GM19397 (cell line): ENCODE results near the gene INSYN1.

Experiments
- ATAC-seq: cut with Tn5 transposase; IDR thresholded peaks from one replicate; pipeline ENCODE4 v1.9.1; 2021; ENCODE audit warnings: mild to moderate bottlenecking, moderate library complexity; ENCODE audit not compliant: unreplicated experiment

The INSYN1 gene

DNA sequence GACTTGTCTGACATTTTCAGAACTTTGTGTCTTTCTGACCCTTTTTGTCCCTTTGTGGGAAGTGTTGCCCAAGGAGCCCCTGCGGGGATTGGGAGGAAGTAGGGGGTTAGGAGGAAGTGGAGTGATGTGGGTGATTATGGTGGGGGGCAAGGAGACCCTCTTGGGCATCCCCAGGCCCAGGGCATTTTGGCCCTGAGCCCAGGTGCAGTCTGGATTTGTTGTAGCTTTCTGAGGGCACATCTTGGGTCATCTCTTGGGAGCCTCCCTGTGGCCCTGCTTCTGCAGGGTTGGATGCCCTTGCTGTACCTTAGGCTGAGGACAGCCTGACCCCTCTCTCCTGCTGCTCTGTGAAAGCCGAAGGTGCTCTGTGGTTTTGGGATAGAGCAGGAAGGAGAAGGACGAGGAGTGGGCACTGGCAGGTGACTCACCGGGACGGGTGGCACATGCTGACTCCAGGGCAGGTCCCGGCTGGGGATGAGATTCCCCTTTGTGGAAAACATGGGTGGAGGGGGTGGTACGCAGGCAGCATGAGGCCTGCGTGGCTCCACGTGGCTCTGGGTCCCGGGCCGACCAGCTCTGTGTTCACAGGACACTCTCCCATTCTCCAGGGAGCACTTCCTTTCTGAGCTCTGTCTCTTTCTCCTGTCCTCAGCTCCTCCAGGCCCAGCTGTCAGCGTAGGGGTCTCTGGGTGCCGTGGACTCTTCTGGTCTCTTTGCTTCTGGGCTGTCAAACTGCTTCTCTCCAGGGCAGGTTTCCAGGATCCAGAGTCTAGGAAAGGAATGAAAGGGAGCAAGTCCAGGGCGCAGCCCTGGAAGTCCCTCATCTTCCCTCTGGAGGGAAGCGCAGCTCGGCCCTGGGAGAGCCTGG is 57.1 kb downstream of the INSYN1 start:
- no peak for ATAC-seq

GRCh38 chr15:73694419-73694818 is 58.7 kb downstream of the INSYN1 start:
- ATAC-seq, result no peak

GRCh38 chr15:73691396-73691795 is 61.8 kb downstream of the INSYN1 start:
- no peak for ATAC-seq

GRCh38 chr15:73688455-73688854 is 64.7 kb downstream of the INSYN1 start:
- ATAC-seq, result no peak

DNA sequence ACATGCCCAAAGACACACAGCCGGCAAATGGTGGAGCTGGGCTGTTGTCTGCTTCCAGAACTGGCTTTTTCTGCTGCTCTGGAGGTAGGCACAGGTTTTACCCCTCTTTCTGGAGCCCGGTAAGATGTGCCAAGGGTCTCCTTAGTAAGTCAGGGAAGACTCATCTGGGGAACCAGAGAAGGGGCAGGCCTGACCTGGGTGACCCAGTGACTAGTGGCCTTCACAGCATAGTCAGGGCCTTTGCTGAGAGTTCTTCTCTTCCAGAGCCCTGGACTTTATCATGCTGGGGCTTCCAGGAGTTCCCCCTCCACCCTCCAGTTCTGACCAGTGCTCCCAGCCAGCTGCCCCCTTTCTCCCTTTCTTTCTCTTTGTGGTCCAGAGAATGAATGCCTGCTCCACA is 65.8 kb downstream of the INSYN1 start:
- ATAC-seq, result no peak

GRCh38 chr15:73686781-73687256 is 66.3 kb downstream of the INSYN1 start:
- no peak for ATAC-seq

DNA sequence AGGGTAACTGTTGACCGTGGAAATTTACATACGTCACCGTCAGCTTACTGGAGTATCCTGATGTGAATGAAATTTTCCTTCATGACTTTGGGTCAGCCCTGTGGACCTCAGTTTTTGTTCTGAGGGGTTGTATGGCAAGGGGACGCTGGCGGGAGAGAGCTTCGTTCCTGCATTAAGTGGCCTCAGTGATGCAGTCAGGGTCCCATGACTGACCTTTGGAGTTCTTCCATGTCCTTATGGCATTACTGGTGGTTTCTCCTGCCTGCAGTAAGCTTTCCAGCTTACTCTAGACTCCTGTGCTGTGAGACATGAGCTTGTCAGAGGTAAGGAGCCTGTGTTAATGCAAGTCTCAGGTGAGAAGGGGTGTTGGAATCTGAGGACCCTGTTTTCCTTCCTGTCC is 67.2 kb downstream of the INSYN1 start:
- ATAC-seq, result no peak
